ENCODE measurements around the gene FBXO8.
"Not testable (repeated sequence)": the region's sequence is repeated elsewhere in the genome, so short reads cannot be mapped to it uniquely, and the experiment has no call there.

Gene FBXO8, protein sequence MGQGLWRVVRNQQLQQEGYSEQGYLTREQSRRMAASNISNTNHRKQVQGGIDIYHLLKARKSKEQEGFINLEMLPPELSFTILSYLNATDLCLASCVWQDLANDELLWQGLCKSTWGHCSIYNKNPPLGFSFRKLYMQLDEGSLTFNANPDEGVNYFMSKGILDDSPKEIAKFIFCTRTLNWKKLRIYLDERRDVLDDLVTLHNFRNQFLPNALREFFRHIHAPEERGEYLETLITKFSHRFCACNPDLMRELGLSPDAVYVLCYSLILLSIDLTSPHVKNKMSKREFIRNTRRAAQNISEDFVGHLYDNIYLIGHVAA

DNA sequence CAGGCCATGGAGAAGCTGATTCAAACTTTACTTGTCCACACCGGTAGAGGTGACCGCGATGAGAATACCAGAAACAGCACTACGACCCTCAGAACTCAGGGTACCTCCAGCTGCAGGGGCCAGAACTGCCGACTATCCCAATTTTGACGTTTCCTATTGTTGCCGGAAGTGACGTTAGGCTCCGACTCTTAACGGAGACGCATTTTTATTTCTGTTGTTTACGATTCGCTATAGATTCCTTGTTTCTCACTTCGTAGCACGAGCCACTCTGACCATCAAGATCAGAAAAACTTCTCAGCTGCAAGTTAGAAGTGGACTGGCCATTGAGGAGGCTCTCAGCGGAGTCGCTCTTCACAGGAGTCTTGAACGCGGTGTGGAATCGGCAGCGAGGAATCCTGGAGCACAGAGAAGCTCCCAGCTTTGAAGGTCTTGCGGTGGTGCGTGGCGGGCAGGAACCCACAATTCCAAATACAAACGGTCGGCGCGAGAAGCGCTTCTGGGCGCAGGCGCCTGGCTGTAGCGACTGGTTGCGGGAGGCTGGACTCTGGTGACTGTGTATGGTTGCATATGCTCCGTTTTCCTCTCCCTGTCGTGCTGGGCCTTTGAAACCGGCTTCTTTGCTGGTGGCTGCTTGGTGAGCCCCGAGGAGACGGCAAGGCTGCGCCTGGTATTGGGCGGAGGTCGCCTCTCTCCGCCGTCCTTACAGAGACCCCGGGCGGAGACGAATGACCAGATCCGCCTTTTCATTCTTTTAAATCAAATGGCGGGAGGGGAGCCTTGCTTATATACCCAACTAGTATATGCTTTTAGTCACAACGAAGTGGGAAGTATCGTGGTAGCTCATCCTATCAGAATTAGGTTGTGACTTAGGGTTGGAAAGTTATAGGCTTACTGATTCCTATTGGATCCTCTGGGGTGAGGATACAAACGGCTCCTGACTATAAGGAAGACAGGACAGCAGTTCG, at the start of gene FBXO8, which contains the start of gene CEP44:
Gene FBXO8, minus strand, starts transcription at position 161 of the 965 bp plus-strand sequence. CDS start 20,575 bp downstream, outside the sequence.
Gene CEP44, plus strand, starts transcription at position 405 of the 965 bp plus-strand sequence. CDS start 15,211 bp downstream, outside the sequence.
- DNase-seq (ENCODE audit: low read depth in 2 of 2): peak; percentile 41

DNA sequence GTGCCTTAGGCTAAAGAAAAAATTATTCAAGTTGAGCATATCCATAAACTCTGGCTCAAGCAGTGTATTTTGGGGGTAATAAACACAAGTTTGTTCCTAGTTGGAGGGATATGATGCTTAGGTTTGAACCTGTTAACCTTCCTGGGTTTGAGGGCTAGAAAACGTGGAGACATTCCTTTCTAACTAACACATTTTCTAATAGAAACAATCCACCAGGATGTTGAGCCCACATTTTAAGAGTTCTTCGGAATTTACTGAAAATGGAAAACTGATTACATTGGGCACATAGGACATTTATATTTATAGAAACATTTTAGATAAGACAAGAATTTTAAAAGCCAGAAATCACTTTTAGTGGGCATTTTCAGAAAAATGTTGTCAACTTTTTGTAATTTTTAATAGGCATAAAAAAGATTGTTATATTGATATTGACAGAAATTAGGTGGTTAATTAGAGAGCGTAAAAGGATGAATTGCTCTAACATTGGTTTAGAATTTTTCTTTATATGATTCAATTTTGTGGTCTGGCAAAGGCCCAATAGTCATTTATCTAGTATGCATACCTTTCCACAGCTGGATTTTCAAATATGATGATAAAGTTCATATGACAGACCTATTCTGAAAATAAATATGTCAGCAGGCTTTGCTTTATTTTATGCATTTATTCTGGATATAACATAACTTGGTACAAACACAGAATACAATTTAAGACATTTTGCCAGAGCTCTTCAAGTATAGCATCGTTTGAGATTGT, 49.5 kb upstream of the FBXO8 start:
- no peak for DNase-seq (ENCODE audit: low read depth in 2 of 2)

DNA sequence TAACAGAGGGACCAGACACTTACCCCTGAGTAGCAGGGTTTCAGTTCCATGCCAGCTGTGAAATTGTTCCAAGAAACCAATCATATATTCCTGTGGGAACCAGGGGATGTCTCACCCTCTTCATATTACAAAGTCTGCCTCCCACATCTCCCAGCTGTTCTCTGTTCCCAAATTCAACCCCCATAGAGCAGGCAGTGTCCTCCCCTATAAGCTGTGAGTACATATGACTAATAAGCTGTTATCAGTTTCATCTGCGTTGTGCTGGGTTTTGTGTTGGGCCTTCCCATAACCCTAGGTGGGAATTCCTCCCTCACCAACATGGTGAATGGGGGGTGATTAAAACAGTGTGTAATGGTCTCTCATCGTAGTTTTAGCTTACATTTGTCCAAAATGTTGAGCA, 41.3 kb upstream of the FBXO8 start:
- no peak for DNase-seq (ENCODE audit: low read depth in 2 of 2)

DNA sequence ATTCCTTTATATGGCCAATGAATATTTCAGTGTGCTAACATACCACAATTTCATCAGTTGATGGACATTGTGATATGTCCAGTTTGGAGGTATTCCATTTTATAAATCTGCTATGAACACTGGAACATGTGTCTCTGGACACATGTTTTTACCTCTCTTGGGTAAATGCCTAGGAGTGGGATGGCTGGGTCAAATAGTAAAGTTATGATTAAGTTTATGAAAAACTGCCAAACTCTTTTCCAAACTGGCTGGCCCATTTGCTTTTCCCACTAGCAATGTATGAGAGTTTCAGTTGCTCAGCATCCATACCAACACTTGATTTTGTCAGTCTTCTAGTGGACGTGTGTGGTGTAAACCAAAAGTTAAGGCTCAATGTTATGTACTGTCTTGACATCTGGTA, 40.8 kb upstream of the FBXO8 start:
- DNase-seq (ENCODE audit: low read depth in 2 of 2): no peak

DNA sequence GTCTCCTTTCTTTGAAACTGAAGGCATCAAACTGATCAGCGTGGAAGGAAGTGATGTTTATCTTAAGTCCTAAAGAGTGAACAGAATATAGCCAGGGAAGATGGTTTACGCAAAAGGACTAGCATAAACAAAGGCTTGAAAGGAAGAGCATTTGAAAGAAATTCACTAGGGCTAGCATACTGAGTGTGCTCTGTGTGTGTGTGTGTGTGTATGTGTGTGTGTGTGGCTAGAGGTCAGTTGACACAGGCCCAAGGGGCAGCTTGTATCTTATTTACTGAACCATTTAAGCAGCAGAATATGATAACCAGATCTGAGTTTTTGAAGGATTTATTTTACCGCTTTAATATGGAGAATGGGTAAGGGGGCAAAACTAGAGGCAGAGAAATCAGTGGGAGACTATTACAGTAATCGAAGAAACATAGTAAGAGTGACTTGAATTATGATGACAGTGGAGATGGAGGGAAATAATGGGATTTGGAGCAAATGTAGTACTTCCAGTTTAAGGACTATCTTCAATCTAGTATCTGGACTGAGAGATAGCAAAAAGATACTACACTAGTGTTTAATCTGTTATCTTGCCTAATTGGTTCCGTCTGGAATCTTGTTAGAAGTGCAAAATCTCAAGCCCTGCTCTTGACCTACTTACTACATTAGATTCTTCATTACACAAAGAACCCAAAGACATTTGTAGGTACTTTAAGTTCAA, 37.2 kb upstream of the FBXO8 start:
- no peak for DNase-seq (ENCODE audit: low read depth in 2 of 2)

DNA sequence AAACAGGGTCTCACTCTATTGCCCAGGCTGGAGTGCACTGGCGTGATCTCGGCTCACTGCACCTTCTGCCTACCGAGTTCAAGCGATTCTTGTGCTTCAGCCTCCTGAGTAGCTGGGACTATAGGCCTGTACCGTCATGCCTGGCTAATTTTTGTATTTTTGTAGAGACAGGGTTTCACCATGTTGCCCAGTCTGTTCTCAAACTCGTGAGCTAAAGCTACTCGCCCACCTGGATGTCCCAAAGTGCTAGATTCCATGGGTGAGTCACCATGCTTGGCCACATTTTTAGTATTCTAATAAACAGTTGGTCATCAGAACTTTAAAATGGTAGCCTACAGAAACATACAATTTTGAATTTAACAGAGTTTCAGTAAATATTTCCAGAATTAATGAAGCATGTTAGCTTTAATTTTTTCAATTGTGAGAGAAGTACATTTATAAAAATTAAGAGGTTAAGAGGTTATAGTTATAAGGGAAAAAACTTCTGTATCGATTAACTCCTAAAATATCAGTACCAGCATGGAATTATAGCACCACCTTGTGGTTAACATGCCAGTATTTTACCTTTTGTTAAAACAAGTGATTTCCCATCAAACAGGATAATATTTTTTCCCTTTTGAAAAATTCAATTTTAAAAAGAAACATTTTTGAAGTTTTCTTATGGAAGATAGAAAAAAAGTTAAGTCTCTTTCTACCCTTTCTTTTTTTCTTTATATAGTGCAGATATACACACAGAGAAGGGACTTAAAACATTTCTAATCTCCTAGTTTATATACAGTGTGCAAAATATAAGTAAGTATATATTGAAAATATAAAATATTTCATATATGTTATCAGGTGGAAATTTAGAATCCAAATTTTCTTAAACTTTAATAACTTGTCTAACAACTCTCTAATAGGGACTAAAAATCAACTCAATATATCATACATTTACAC, 35.6 kb upstream of the FBXO8 start:
- no peak for DNase-seq (ENCODE audit: low read depth in 2 of 2)

DNA sequence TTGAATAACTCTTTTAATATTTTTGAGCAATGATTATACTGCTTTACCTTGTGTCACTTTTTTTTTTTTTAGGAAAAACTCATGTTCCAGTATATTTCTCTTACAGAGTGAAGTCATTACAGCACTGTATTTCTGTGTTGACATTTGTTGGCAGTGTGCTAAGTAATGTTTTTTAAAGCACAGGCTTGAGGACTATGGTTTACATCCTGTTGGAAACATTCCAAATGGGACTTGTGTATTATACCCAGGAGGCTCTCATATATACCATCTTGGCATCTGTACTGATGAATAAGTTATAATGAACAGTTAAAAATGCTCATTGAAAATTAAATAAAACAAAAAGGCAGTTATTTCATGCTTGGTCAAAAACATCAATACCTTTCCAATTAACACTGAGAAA, 34.1 kb upstream of the FBXO8 start:
- no peak for DNase-seq (ENCODE audit: low read depth in 2 of 2)

DNA sequence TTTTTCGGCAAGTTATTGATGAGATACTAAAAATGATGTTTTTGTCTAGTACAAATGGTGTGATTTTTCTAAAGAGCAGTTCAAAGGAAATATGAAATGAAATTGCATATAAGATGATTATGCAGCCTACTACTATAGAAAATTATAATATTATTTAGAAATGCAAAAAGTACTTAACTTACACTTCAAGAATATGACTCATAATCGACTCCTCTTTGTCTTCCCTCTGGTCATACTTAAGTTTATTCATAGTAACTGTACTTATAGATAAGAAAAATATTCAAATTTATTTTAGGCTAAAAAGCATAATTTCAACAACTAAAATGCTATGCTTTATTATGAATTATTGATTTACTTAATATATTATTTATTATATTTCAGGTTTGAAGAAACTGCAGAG, 33.5 kb upstream of the FBXO8 start:
- no peak for DNase-seq (ENCODE audit: low read depth in 2 of 2)

DNA sequence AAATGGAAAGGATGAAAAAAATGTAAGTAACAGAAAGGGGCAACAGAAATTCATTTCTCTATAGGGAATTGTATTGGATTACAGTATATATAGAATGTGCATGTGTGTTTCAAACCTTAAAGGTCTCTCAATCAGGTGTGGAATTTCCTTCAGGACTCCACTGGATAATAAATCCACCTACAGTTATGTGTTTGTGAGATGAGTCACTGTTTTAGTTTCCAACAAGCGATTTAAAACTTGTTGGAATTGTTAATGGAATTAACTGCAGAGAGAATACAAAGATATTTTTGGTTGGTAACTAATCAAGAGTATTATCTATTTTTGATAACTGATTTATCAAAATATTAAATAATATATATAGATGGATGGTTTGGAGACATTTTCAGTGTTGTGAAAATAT, 33.1 kb upstream of the FBXO8 start:
- DNase-seq (ENCODE audit: low read depth in 2 of 2): no peak

DNA sequence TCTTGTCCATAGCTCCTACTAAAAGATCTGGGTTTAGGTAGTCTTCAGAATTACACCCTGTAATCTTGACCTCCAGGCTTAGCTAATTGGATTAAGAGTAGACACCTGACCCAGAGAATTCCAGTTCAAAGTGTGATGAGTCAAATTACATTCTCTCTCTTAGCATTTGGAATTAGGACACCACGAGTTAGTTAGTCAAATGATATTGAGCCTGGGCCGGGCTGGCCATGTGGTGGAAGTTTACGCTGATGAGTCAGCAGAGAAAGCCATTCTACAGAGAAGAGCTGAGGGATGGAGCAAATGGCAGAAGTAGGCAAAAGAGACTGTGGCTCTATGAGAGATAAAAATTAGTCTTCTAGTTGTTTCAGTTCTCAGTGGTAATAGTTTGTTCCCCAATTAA, 31.3 kb upstream of the FBXO8 start:
- no peak for DNase-seq (ENCODE audit: low read depth in 2 of 2)

DNA sequence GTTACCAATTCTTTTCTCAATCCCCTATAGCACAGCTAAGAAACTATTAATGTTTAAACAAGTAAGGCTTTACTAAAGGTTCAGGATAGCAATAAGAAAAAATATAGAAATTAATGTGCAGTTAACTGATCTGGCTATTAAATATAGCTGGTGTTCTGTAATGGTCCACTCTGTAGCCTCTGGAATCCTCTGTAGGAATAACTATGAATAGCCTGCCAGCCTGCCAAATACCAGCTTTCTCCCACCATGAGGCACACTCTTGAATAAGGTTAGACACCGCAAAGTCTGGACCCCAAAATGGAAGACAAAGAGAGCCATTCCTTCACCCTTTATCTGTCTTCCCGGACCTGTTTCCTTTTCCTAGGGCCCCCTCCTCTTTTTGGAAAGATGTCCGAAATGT, 30.8 kb upstream of the FBXO8 start:
- DNase-seq (ENCODE audit: low read depth in 2 of 2): no peak

DNA sequence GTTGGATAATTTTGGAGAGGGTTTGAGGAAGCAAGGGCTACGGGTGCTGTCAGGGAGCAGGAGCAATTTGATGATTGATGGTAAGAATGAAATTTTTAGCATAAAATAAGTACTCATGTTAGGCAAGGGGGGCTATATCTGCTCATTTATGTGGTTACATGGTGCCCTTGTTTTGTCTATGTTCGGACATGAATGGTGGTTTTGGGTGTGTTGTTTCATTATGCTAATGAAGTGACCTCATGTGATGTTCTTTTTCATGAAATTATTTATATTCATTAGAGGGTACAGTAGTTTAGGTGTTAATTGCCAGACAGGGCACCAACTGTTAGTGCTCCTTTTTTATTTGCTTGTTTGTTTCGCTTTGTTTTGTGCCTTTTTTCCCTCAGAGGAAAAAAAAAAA, 29.5 kb upstream of the FBXO8 start:
- DNase-seq (ENCODE audit: low read depth in 2 of 2): no peak

DNA sequence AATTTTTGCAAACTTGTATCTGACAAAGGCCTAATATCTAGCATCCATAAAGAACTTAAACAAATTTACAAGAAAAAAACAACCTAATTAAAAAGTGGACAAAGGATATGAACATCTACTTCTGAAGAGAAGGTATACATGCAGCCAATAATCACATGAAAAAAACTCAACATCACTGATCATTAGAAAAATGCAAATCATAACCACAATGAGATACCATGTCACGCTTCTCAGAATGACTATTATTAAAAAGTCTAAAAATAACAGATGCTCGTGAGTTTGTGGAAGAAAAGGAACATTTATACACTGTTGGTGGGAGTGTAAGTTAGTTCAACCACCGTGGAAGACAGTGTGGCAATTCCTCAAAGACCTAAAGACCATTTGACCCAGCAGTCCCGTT, 24.2 kb upstream of the FBXO8 start:
- DNase-seq (ENCODE audit: low read depth in 2 of 2): no peak

DNA sequence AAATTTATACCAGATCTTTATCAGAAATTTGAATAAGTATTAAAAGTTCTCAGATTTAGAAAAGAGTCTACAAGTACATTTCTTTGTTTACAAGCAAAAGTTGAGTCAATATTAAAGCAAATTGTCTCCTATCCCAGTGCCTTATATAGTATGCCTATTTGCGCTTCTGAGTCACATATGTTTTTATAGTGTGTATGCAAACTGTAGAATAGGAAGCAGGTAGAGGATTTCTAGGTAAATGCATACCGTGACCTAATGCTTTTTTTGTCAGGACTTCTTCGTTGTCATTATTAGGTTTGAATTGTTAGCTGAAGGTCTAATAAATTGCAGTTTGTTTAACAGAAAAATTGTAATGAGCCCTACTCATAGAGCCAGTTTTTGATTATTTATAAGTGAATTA, 22.5 kb upstream of the FBXO8 start:
- no peak for DNase-seq (ENCODE audit: low read depth in 2 of 2)

DNA sequence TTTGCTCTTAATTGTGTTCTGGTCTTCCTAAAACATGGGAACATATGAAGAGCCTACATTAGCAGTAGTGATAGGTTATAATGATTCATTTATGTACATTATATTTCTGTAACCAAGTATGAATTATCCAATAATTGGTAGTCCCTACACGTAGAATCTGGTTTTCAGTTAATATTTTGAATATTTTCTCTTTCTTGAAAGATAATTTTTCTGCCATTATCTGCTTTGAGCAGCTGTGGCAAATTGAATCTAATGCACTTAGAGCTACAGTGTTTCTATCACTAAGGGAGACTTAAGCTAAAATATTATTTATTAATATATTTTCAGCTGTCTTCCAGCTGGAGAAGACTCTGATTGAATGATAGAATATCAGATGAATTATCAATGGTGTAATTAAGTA, 21.2 kb upstream of the FBXO8 start:
- DNase-seq (ENCODE audit: low read depth in 2 of 2): no peak

DNA sequence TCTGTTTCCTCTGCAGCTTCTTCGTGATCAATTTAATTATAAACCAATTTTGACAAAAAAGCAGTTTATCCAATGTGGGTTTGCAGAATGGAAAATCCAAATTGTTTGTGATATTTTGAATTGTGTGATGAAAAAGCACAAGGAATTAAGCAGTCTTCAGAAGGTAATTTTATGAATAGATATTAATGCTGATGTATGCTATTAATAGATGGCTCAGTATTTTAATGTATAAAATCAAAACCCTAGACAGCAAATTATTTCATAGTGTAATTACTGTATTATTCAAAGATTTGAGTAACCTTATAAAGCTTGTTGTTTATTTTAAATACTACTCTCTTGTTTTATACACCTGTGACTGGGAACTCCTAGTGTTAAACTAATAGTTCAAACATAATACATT, 20.2 kb upstream of the FBXO8 start:
- no peak for DNase-seq (ENCODE audit: low read depth in 2 of 2)

DNA sequence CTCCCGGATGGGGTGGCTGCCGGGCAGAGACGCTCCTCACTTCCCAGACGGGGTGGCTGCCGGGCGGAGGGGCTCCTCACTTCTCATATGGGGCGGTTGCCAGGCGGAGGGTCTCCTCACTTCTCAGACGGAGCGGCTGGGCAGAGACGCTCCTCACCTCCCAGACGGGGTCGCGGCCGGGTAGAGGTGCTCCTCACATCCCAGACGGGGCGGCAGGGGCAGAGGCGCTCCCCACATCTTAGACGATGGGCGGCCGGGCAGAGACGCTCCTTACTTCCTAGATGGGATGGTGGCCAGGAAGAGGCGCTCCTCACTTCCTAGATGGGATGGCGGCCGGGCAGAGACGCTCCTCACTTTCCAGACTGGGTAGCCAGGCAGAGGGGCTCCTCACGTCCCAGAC, 11.7 kb upstream of the FBXO8 start:
- DNase-seq (ENCODE audit: low read depth in 2 of 2): not testable (repeated sequence)

DNA sequence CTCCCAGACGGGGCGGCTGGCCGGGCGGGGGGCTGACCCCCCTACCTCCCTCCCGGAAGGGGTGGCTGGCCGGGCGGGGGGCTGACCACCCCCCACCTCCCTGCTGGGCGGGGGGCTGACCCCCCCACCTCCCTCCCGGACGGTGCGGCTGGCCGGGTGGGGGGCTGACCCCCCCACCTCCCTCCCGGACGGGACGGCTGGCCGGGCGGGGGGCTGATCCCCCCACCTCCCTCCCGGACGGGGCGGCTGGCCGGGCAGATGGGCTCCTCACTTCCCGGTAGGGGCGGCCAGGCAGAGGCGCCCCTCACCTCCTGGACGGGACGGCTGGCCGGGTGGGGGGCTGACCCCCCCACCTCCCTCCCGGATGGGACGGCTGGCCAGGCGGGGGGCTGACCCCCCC, 11.2 kb upstream of the FBXO8 start:
- not testable (repeated sequence) for DNase-seq (ENCODE audit: low read depth in 2 of 2)

DNA sequence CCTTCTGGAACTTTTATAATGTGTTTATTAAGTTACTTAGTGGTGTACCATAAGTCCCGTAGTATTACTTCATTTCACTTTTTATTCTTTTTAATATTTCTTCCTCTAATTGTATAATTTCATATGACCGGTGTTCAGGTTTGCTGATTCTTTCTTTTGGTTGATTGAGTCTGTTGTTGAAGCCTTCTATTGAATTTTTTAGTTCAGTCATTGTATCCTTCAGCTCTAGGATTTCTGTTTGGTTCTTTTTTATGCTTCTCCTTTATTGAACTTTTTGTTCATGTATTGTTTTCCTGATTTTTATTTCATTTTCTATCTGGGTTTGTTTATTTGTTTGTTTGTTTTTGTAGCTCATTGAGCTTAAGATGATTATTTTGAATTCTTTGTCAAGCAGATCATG, 9.0 kb upstream of the FBXO8 start:
- no peak for DNase-seq (ENCODE audit: low read depth in 2 of 2)

DNA sequence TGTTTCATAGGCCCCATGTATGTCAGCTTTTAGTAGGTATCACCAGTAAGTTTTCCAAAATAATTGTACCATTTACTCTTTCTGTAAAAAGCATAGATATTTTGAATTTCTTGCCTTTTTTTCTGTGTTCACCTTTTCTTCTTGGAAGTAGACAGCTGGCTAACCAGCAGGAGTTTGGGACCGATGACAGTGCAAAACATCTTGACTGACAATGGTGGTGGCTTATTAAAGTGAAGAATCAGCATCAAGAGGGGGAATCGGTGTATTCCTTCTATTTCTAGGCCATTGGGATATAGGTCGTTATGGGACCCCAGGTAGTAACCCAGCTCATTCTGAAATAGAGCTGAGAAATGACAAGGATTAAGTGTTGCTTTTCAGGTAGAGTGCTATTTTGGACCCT, 3.4 kb upstream of the FBXO8 start:
- no peak for DNase-seq (ENCODE audit: low read depth in 2 of 2)

Data from stimulated activated CD4-positive, alpha-beta T cell treated with anti-CD3 and anti-CD28 coated beads, Interleukin-12 subunit alpha, Interleukin-12 subunit beta, amount 100 ng/mL, for 24 hours (primary cell).